ENCODE measurements around the gene TSPEAR. TPM values are rescaled to one million over a fixed set of nuclear protein-coding genes. Genes with fewer than 3 reads are reported as not detected.

TSPEAR gene
- total and polyA plus RNA-seq, 12 donors = under 0.01 to 3.4 (median 1.0) TPM; not detected in 3

- intact Hi-C loops (cut with DNase I) = no loop called here
Observed at GRCh38 chr21:44728716-44729115, 17.3 kb upstream of the TSPEAR start.

DNA sequence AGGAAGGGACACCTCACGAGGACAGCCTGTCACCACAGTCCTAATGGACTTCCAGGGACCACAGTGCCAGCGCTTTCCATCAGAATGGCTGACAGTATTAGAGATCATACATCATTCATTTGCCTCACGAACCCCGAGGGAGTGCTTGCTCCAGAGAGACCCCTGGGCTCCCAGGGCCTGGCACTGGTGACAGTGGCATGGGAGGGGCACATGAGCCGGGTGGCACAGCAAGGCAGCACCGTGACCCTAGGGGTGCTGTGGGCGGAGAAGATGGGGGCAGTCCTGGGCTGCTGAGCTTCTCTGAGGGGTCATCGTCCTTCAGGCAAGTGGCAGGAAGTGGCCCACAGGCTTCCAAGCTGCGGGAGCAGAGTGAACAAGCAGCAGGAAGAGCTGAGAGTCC lies 16.4 kb upstream of the TSPEAR start:
- Histone ChIP-seq H3K27me3 (peaks cover 0 to 73% (median 51%) of the 10 kb centered on the region in 7 donors), H3K4me3 (no peak overlapping the region), H3K27ac (no peak overlapping the region), H3K4me1 (peaks cover 0 to 9% (median 0%) of the 10 kb centered on the region in 9 donors), H3K9me3 (no peaks in the 10 kb centered on the region), H3K36me3 (no peaks in the 10 kb centered on the region)
- ATAC-seq = no peak
- TF ChIP-seq CTCF (IDR thresholded peaks at IDR 0.05) = no peak
- WGBS, 2 donors = 70 to 80% methylated on average over 9 of the region's 9 CpGs
- intact Hi-C loops (cut with DNase I) = no loop called here
- DNase-seq = no peak

More at GRCh38 chr21:44728716-44729115, 17.3 kb upstream of the TSPEAR start:
- DNase-seq = no peak
- 84 to 90% methylated on average over 14 of the region's 14 CpGs for WGBS, 2 donors
- no peak for TF ChIP-seq CTCF (IDR thresholded peaks at IDR 0.05)
- H3K4me1 ChIP-seq = peaks cover 0 to 3% (median 0%) of the 10 kb centered on the region in 9 donors
- H3K4me3 ChIP-seq = no peak overlapping the region
- ATAC-seq = no peak
- no peak overlapping the region for H3K27ac ChIP-seq
- no peaks in the 10 kb centered on the region for H3K9me3 ChIP-seq
- no peaks in the 10 kb centered on the region for H3K36me3 ChIP-seq
- peaks cover 0 to 65% (median 41%) of the 10 kb centered on the region in 7 donors for H3K27me3 ChIP-seq

DNA sequence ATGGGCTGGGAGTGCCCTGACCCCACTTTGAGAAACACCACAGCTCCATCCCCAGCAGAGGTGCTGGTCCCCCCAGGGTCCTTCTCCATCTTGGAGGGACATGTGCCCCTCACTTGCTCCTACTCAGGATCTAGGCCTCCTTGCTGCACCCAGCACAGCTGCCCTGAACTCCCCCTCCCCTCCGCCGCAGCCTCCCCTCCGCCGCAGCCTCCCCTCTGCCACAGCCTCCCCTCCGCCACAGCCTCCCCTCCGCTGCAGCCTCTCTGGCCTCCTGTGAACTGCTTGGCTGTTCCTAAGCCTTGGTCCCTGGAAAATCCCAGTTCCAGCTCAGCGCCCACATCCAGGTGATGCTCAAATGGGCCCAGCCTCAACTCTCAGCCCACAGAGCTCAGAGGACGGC lies 15.9 kb upstream of the TSPEAR start:
- H3K36me3 ChIP-seq = no peaks in the 10 kb centered on the region
- DNase-seq (no peak), ATAC-seq (no peak)
- intact Hi-C loops (cut with DNase I) = no loop called here
- H3K27ac ChIP-seq = no peak overlapping the region
- H3K4me3 ChIP-seq = no peak overlapping the region
- peaks cover 0 to 9% (median 0%) of the 10 kb centered on the region in 9 donors for H3K4me1 ChIP-seq
- H3K27me3 ChIP-seq = peaks cover 0 to 78% (median 55%) of the 10 kb centered on the region in 7 donors
- H3K9me3 ChIP-seq = no peaks in the 10 kb centered on the region
- no peak for TF ChIP-seq CTCF (IDR thresholded peaks at IDR 0.05)
- 94 to 99% methylated on average over 7 to 8 of the region's 8 CpGs for WGBS, 2 donors

DNA sequence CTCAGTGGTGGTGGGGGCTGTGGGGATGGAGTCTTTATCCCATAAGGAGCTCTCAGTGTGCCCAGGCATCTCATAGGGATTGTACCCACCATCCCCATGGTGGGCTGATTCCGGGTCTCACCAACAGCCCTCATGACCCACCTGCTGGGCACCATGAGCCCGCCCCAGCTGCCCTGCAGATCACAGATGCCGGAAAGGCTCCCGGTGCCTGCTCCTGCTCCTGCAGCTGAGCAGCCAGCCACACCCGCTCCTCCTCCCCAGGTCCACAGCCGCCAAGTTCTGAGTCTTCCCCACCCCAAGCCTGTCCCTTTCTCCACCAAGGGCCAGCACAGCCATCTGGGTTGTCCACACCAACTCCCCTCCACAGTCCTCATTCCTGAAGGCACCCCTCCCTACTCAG lies 15.5 kb upstream of the TSPEAR start:
- WGBS, 2 donors = 71 to 73% methylated on average over 6 of the region's 6 CpGs
- DNase-seq = no peak
- intact Hi-C loops (cut with DNase I) = no loop called here
- TF ChIP-seq CTCF (IDR thresholded peaks at IDR 0.05) = no peak
- Histone ChIP-seq H3K27me3 (peaks cover 0 to 83% (median 59%) of the 10 kb centered on the region in 7 donors), H3K36me3 (no peaks in the 10 kb centered on the region), H3K4me1 (peaks cover 0 to 9% (median 0%) of the 10 kb centered on the region in 9 donors), H3K4me3 (no peak overlapping the region), H3K27ac (no peak overlapping the region), H3K9me3 (no peaks in the 10 kb centered on the region)
- no peak for ATAC-seq
